KMS-11 (cell line): Measurements from ENCODE around the gene FAN1.

Source experiments
- H2AFZ ChIP-seq: fragments of 200-600 bp; sonication (generic); 2 replicates; pipeline ENCODE4 v1.6.1; 2016; ENCODE audit warnings: antibody characterized with exemption, mixed run types, low read depth
- H3K27ac ChIP-seq: fragments of 200-600 bp; sonication (generic); 2 replicates; pipeline ENCODE4 v1.6.1; 2016; ENCODE audit warnings: mild to moderate bottlenecking, mixed run types
- H3K27me3 ChIP-seq: fragments of 200-600 bp; sonication (generic); 2 replicates; pipeline ENCODE4 v1.6.1; 2017; ENCODE audit warnings: mild to moderate bottlenecking, low read depth, mixed run types, moderate library complexity; ENCODE audit not compliant: insufficient read depth
- H3K36me3 ChIP-seq: fragments of 200-600 bp; sonication (generic); 2 replicates; pipeline ENCODE4 v1.6.1; 2017; ENCODE audit warnings: mild to moderate bottlenecking, mixed run types; ENCODE audit not compliant: insufficient read depth
- H3K4me1 ChIP-seq: fragments of 200-600 bp; sonication (generic); 2 replicates; pipeline ENCODE4 v1.6.1; 2016; ENCODE audit warnings: mild to moderate bottlenecking, low read depth, mixed run types; ENCODE audit not compliant: poor library complexity, severe bottlenecking
- H3K4me2 ChIP-seq: fragments of 200-600 bp; sonication (generic); 2 replicates; pipeline ENCODE4 v1.7.0; 2016; ENCODE audit warnings: mild to moderate bottlenecking, mixed run types
- H3K4me3 ChIP-seq: fragments of 200-600 bp; sonication (generic); IDR thresholded peaks from 2 replicates; pipeline ENCODE4 v1.6.1; 2017; ENCODE audit warnings: low read depth, low read length, mixed read lengths; ENCODE audit not compliant: insufficient read depth
- H3K79me2 ChIP-seq: fragments of 200-600 bp; sonication (generic); 2 replicates; pipeline ENCODE4 v1.6.1; 2016; ENCODE audit warnings: low read depth, mixed run types; ENCODE audit not compliant: insufficient read depth
- H3K9ac ChIP-seq: fragments of 200-600 bp; sonication (generic); 2 replicates; pipeline ENCODE4 v1.6.1; 2016; ENCODE audit warnings: mild to moderate bottlenecking, mixed run types
- H4K20me1 ChIP-seq: fragments of 200-600 bp; sonication (generic); 2 replicates; pipeline ENCODE4 v1.6.1; 2016; ENCODE audit warnings: mild to moderate bottlenecking, mixed run types; ENCODE audit not compliant: insufficient read depth
- CTCF ChIP-seq: fragments of 200-600 bp; sonication (generic); conservative IDR thresholded peaks from 2 replicates; pipeline ENCODE4 v1.6.1; 2017; ENCODE audit warnings: low read depth, mild to moderate bottlenecking, antibody characterized with exemption, low read length, moderate library complexity, mixed read lengths

FAN1 gene

GRCh38 chr15:30885814-30886213 is 17.9 kb upstream of the FAN1 start:
- H3K4me3 ChIP-seq = no peak overlapping the region
- H3K9ac ChIP-seq = no peak overlapping the region
- no peak overlapping the region for H2AFZ ChIP-seq
- H4K20me1 ChIP-seq = no peaks in the 10 kb centered on the region
- H3K36me3 ChIP-seq = no peaks in the 10 kb centered on the region
- H3K27ac ChIP-seq = no peak overlapping the region
- no peak overlapping the region for H3K4me2 ChIP-seq
- H3K27me3 ChIP-seq = no peaks in the 10 kb centered on the region
- TF ChIP-seq CTCF = no peak
- H3K79me2 ChIP-seq = no peaks in the 10 kb centered on the region
- H3K4me1 ChIP-seq = no peaks in the 10 kb centered on the region

GRCh38 chr15:30889196-30889595 is 14.5 kb upstream of the FAN1 start:
- Histone ChIP-seq H3K27me3 (no peaks in the 10 kb centered on the region), H2AFZ (no peak overlapping the region), H3K79me2 (no peaks in the 10 kb centered on the region), H3K36me3 (no peaks in the 10 kb centered on the region), H3K4me2 (no peak overlapping the region), H3K9ac (no peak overlapping the region), H3K4me1 (peaks cover 3% of the 10 kb centered on the region), H4K20me1 (no peaks in the 10 kb centered on the region), H3K27ac (no peak overlapping the region), H3K4me3 (no peak overlapping the region)
- no peak for TF ChIP-seq CTCF

- H2AFZ ChIP-seq = no peak overlapping the region
- no peak overlapping the region for H3K4me3 ChIP-seq
- peaks cover 28% of the 10 kb centered on the region for H3K4me1 ChIP-seq
- no peaks in the 10 kb centered on the region for H3K36me3 ChIP-seq
- H3K4me2 ChIP-seq = no peak overlapping the region
- no peaks in the 10 kb centered on the region for H4K20me1 ChIP-seq
- H3K79me2 ChIP-seq = no peaks in the 10 kb centered on the region
- no peak for TF ChIP-seq CTCF
- no peaks in the 10 kb centered on the region for H3K27me3 ChIP-seq
- H3K27ac ChIP-seq = no peak overlapping the region
- H3K9ac ChIP-seq = no peak overlapping the region
Measured at GRCh38 chr15:30895461-30896210, 8.1 kb upstream of the FAN1 start.

- H3K36me3 ChIP-seq = no peaks in the 10 kb centered on the region
- peaks cover 28% of the 10 kb centered on the region for H3K4me1 ChIP-seq
- no peak for TF ChIP-seq CTCF
- H3K4me3 ChIP-seq = no peak overlapping the region
- H3K27ac ChIP-seq = no peak overlapping the region
- H2AFZ ChIP-seq = no peak overlapping the region
- H4K20me1 ChIP-seq = no peaks in the 10 kb centered on the region
- peak overlapping the region; percentile 21; the same call in 1 of the 2 replicates for H3K4me2 ChIP-seq
- H3K27me3 ChIP-seq = no peaks in the 10 kb centered on the region
- H3K9ac ChIP-seq = no peak overlapping the region
- H3K79me2 ChIP-seq = no peaks in the 10 kb centered on the region
Measured at GRCh38 chr15:30896211-30896606, 7.5 kb upstream of the FAN1 start.
